DOHH2 (cell line): ENCODE results near the gene FNDC3B.

ENCODE experiments used
- H3F3A ChIP-seq: fragments of 200-600 bp; sonication (generic), shearing (Covaris generic); 2 replicates; pipeline ENCODE4 v1.6.0; 2016; ENCODE audit warnings: antibody characterized with exemption, mild to moderate bottlenecking; ENCODE audit not compliant: control insufficient read depth, insufficient read depth
- H3K27ac ChIP-seq: fragments of 200-600 bp; sonication (generic); 2 replicates; pipeline ENCODE4 v1.5.1; 2014; ENCODE audit warnings: low read depth, mild to moderate bottlenecking, low read length, moderate library complexity
- H3K27me3 ChIP-seq: fragments of 200-600 bp; sonication (generic); 2 replicates; pipeline ENCODE4 v1.6.1; 2014; ENCODE audit warnings: mild to moderate bottlenecking, low read length, mixed read lengths; ENCODE audit not compliant: control insufficient read depth
- H3K36me3 ChIP-seq: fragments of 200-600 bp; sonication (generic); 2 replicates; pipeline ENCODE4 v1.6.1; 2014; ENCODE audit warnings: mild to moderate bottlenecking, low read length, moderate library complexity, mixed read lengths; ENCODE audit not compliant: control insufficient read depth
- H3K4me1 ChIP-seq: fragments of 200-600 bp; sonication (generic); 2 replicates; pipeline ENCODE4 v1.6.1; 2014; ENCODE audit warnings: mild to moderate bottlenecking, low read length, mixed read lengths; ENCODE audit not compliant: control insufficient read depth
- H3K4me2 ChIP-seq: fragments of 200-600 bp; sonication (generic); 2 replicates; pipeline ENCODE4 v1.6.0; 2014; ENCODE audit warnings: mild to moderate bottlenecking, low read length, moderate library complexity
- H3K4me3 ChIP-seq: fragments of 200-600 bp; sonication (generic); 2 replicates; pipeline ENCODE4 v1.5.1; 2014; ENCODE audit warnings: mild to moderate bottlenecking, low read length, mixed read lengths
- H3K79me2 ChIP-seq: fragments of 200-600 bp; sonication (generic); 2 replicates; pipeline ENCODE4 v1.6.1; 2014; ENCODE audit warnings: mild to moderate bottlenecking, low read length, mixed read lengths; ENCODE audit not compliant: control insufficient read depth
- H3K9me2 ChIP-seq: fragments of 200-600 bp; sonication (generic); replicated peaks from 2 replicates; pipeline ENCODE4 v1.6.1; 2014; ENCODE audit warnings: mild to moderate bottlenecking, low read length, mixed read lengths; ENCODE audit not compliant: control insufficient read depth
- H3K9me3 ChIP-seq: fragments of 200-600 bp; sonication (generic); 2 replicates; pipeline ENCODE4 v1.6.1; 2014; ENCODE audit warnings: antibody characterized with exemption, low read length, mixed read lengths; ENCODE audit not compliant: control insufficient read depth, insufficient read depth
- H4K20me1 ChIP-seq: fragments of 200-600 bp; sonication (generic); 2 replicates; pipeline ENCODE4 v1.6.0; 2014; ENCODE audit warnings: low read depth, mild to moderate bottlenecking, antibody characterized with exemption, low read length, moderate library complexity; ENCODE audit not compliant: control insufficient read depth, insufficient read depth
- CTCF ChIP-seq: fragments of 200-600 bp; sonication (generic); IDR thresholded peaks from one replicate; pipeline ENCODE4 v1.5.1; 2014; ENCODE audit warnings: antibody characterized with exemption, mild to moderate bottlenecking, low read depth, low read length; ENCODE audit not compliant: poor library complexity, severe bottlenecking
- EZH2phosphoT487 ChIP-seq: fragments of 200-600 bp; sonication (generic); IDR thresholded peaks from 2 replicates; pipeline ENCODE4 v1.6.1; 2017; ENCODE audit warnings: borderline replicate concordance, mild to moderate bottlenecking, antibody characterized with exemption, low read length, moderate library complexity, mixed read lengths

FNDC3B gene

GRCh38 chr3:172038798-172039435 lies 461 bp upstream of the FNDC3B start:
- H3K79me2 ChIP-seq, result peaks cover 20% of the 10 kb centered on the region
- peak overlapping the region; percentile 93 for H3K4me3 ChIP-seq
- H3K36me3 ChIP-seq, result no peaks in the 10 kb centered on the region
- H4K20me1 ChIP-seq, result no peaks in the 10 kb centered on the region; the same call in 1 of the 2 replicates
- H3K4me2 ChIP-seq, result peak overlapping the region; percentile 56
- TF ChIP-seq EZH2phosphoT487, result no peak
- no peak for TF ChIP-seq CTCF
- H3K9me3 ChIP-seq, result no peaks in the 10 kb centered on the region
- H3K27me3 ChIP-seq, result no peaks in the 10 kb centered on the region
- peaks cover 12% of the 10 kb centered on the region for H3K4me1 ChIP-seq
- H3K27ac ChIP-seq, result no peak overlapping the region
- no peaks in the 10 kb centered on the region for H3K9me2 ChIP-seq
- H3F3A ChIP-seq, result no peaks in the 10 kb centered on the region

GRCh38 chr3:172040078-172040980 lies 951 bp downstream of the FNDC3B start:
- Histone ChIP-seq H3K9me3 (no peaks in the 10 kb centered on the region), H3K27ac (no peak overlapping the region), H3K9me2 (no peaks in the 10 kb centered on the region), H3K36me3 (no peaks in the 10 kb centered on the region), H3K4me1 (peaks cover 12% of the 10 kb centered on the region), H3K79me2 (peaks cover 22% of the 10 kb centered on the region), H4K20me1 (no peaks in the 10 kb centered on the region; the same call in 1 of the 2 replicates), H3K4me2 (peak overlapping the region; percentile 56), H3K4me3 (peak overlapping the region; percentile 93), H3K27me3 (no peaks in the 10 kb centered on the region), H3F3A (no peaks in the 10 kb centered on the region)
- TF ChIP-seq EZH2phosphoT487, result no peak
- TF ChIP-seq CTCF, result no peak

- Histone ChIP-seq H3K4me3 (peak overlapping the region; percentile 93), H3K9me2 (no peaks in the 10 kb centered on the region), H3K36me3 (no peaks in the 10 kb centered on the region), H3K27ac (no peak overlapping the region), H3K79me2 (peaks cover 26% of the 10 kb centered on the region), H3K4me2 (peak overlapping the region; percentile 56), H3F3A (no peaks in the 10 kb centered on the region), H4K20me1 (no peaks in the 10 kb centered on the region; the same call in 1 of the 2 replicates), H3K4me1 (peaks cover 12% of the 10 kb centered on the region), H3K9me3 (no peaks in the 10 kb centered on the region), H3K27me3 (no peaks in the 10 kb centered on the region)
- TF ChIP-seq CTCF, result no peak
- no peak for TF ChIP-seq EZH2phosphoT487
Observed at GRCh38 chr3:172040981-172041963, 1.9 kb downstream of the FNDC3B start.
